ENCODE measurements around the gene ZNF514.
A peak's percentile ranks its signal among the peaks of the same experiment; 100 is the strongest.
"Not testable (repeated sequence)": the region's sequence is repeated elsewhere in the genome, so short reads cannot be mapped to it uniquely, and the experiment has no call there.

ZNF514 gene

DNA sequence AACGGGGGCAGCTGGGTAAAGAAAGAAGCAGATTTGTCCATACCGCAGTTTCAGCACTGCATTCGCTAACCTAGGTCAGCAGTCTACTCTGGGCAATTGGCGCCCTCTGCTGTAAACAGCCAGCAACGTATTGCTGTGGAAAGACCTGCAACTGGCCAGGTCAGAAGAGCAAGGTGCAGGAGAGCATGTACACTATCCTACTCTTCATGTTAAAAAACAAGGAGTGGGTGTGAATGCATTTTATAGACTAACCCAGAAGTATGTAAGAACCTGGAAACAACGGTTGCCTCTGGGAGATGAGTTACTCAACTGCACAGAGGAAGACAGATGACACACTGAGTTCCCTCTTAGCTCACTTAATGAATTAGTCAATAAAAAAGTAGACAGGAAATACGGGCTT lies 44.2 kb downstream of the ZNF514 start:
- peak; percentile 63 for DNase-seq (ENCODE audit: low spot score)
- no peak overlapping the region for H3K27ac ChIP-seq
- POLR2A ChIA-PET (ENCODE audit: low non-redundant PET), result no interaction called here
- TF ChIP-seq, protein P1, sequence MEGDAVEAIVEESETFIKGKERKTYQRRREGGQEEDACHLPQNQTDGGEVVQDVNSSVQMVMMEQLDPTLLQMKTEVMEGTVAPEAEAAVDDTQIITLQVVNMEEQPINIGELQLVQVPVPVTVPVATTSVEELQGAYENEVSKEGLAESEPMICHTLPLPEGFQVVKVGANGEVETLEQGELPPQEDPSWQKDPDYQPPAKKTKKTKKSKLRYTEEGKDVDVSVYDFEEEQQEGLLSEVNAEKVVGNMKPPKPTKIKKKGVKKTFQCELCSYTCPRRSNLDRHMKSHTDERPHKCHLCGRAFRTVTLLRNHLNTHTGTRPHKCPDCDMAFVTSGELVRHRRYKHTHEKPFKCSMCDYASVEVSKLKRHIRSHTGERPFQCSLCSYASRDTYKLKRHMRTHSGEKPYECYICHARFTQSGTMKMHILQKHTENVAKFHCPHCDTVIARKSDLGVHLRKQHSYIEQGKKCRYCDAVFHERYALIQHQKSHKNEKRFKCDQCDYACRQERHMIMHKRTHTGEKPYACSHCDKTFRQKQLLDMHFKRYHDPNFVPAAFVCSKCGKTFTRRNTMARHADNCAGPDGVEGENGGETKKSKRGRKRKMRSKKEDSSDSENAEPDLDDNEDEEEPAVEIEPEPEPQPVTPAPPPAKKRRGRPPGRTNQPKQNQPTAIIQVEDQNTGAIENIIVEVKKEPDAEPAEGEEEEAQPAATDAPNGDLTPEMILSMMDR (conservative IDR thresholded peaks at IDR 0.05; ENCODE audit: low read depth), result peak; percentile 87
- CTCF ChIA-PET, result interaction anchor here (0.5 to 1.3 kb wide), 8 partner anchors 12 to 92 kb away, joined by 3 to 5 read pairs (median 3); partner anchors contain the start of gene MAL

DNA sequence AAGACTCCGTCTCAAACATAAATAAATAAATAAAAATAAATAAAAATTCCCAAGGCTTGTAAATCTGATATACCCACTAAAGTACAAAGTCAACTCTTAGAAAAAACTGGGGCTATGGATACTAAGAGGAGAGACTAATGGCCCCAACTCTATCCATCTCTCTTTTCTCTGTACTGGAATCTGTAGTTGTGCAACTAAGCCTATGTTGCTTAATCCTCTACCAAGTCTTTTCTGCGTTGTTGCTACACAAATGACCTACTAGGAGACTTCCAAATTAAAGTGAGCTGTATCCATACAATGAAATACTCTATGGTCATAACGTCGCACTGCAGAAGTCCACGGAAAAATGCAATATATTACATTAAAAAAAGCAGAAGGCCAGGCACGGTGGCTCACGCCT lies 46.2 kb downstream of the ZNF514 start:
- CTCF ChIA-PET, result no interaction called here
- H3K27ac ChIP-seq, result no peak overlapping the region
- no peak for DNase-seq (ENCODE audit: low spot score)
- TF ChIP-seq, protein P1 (conservative IDR thresholded peaks at IDR 0.05; ENCODE audit: low read depth), result no peak
- POLR2A ChIA-PET (ENCODE audit: low non-redundant PET), result no interaction called here

DNA sequence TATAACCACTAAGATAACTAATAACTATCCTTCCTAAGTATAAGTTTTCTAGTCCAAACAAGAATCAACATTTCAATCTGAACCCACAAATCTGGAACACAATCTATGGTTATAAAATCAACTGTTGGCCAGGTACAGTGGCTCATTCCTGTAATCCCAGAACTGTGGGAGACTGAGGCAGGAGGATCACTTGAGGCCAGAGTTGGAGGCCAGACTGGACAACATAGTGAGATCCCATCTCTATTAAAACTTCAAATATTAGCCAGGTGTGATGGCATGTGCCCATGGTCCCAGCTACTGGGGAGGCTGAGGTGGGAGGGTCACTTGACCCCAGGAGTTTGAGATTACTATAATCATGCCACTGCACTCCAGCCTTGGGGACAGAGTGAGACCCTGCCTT lies 49.3 kb downstream of the ZNF514 start:
- TF ChIP-seq, protein P1 (conservative IDR thresholded peaks at IDR 0.05; ENCODE audit: low read depth), result no peak
- ChIA-PET POLR2A (ENCODE audit: low non-redundant PET) (no interaction called here), CTCF (no interaction called here)
- H3K27ac ChIP-seq, result no peak overlapping the region
- DNase-seq (ENCODE audit: low spot score), result no peak

DNA sequence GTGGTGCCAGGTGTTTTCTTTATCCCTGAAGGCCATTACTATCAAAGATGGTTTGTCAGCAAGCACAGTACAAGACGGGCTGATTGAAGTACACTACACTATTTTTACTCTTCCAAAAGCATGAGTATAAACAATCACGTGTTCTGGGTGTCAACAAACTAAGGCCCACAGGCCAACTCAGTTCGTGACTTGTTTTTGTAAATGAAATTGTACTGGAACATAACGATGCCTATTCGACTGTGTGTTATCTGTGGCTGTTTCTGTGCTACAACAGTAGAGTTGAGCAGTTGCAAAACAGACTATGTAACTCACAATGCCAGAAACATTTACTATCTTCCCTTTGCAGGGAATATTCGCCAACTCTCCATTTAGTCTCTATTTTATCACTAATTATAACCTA lies 50.4 kb downstream of the ZNF514 start:
- CTCF ChIA-PET, result no interaction called here

DNA sequence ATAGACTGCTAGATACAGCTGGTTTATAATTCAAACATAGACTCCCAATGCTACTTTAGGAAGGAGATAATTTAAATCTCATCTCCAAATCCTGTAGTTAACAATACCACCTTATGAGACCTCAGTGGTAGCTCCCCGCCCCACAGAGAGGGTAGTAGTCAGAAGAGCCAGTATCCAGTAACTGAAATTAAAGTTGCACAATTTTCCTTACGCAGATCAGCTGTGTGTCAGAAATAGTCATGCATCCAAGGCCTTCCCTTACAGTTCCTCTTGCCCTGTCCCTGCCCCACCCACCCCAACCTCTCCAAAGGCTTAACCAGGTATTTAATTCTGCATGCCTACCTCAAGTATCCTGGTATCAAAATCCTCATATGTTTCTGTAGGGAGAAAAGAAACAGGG lies 53.6 kb downstream of the ZNF514 start:
- ChIA-PET CTCF (no interaction called here), POLR2A (ENCODE audit: low non-redundant PET) (no interaction called here)
- no peak overlapping the region for H3K27ac ChIP-seq
- DNase-seq (ENCODE audit: low spot score), result no peak
- TF ChIP-seq, protein P1 (conservative IDR thresholded peaks at IDR 0.05; ENCODE audit: low read depth), result no peak

More for the DNA sequence above, 50.4 kb downstream of the ZNF514 start:
- TF ChIP-seq, protein P1 (conservative IDR thresholded peaks at IDR 0.05; ENCODE audit: low read depth), result no peak
- no peak overlapping the region for H3K27ac ChIP-seq
- DNase-seq (ENCODE audit: low spot score), result no peak
- POLR2A ChIA-PET (ENCODE audit: low non-redundant PET), result no interaction called here

DNA sequence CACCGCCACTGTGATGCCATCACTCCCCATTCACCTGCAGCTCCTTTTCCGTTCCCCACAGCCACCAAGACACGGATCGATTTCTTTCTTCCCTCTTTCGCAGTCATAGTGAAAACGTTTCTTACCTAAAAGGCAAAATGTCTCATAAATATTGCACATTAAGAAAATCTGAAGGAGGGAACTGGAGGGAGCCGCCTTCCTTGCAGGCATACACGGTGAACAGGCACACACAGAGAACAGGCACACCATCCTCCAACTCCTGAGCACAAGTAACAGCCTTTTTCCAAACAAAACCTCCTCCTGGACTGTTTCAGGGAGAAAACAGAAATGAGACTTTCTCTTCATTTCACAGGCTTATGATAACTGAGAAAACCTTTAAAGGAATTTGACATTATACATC lies 55.0 kb downstream of the ZNF514 start:
- no peak for DNase-seq (ENCODE audit: low spot score)
- CTCF ChIA-PET, result no interaction called here
- POLR2A ChIA-PET (ENCODE audit: low non-redundant PET), result no interaction called here
- TF ChIP-seq, protein P1 (conservative IDR thresholded peaks at IDR 0.05; ENCODE audit: low read depth), result no peak
- H3K27ac ChIP-seq, result no peak overlapping the region

DNA sequence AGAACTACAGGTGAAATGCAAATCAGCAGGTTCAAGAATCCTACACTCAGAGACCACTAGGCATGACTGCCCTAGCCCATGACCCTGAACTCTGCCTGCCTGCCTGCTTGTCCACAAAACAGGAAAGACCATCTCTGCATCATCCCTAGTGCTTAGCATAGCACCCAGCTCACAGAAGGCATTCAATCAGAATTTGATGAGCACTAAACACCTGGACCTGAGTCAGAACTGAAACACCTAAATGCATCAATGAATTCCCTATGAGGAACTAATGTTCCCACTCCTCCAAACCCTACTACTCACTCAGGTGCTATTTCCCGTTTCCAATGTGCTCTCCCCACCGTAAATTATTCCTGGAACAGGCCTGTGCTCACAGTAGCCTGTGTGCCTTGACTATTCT lies 59.7 kb downstream of the ZNF514 start:
- no peak for DNase-seq (ENCODE audit: low spot score)
- TF ChIP-seq, protein P1 (conservative IDR thresholded peaks at IDR 0.05; ENCODE audit: low read depth), result no peak
- ChIA-PET POLR2A (ENCODE audit: low non-redundant PET) (no interaction called here), CTCF (no interaction called here)
- H3K27ac ChIP-seq, result no peak overlapping the region

DNA sequence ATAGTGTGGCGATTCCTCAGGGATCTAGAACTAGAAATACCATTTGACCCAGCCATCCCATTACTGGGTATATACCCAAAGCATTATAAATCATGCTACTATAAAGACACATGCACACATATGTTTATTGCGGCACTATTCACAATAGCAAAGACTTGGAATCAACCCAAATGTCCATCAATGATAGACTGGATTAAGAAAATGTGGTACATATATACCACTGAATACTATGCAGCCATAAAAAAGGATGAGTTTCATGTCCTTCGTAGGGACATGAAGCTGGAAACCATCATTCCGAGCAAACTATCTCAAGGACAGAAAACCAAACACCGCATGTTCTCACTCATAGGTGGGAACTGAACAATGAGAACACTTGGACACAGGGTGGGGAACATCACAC lies 61.4 kb downstream of the ZNF514 start:
- DNase-seq (ENCODE audit: low spot score); POLR2A ChIA-PET (ENCODE audit: low non-redundant PET); CTCF ChIA-PET; H3K27ac ChIP-seq: not testable (repeated sequence)
